Activated CD8-positive, alpha-beta T cell treated with anti-CD3 and anti-CD28 coated beads for 36 hours (primary cell): Measurements from ENCODE around the gene BARX1. TPM values are rescaled to one million over a fixed set of nuclear protein-coding genes. Genes with fewer than 3 reads are reported as not detected.
"Not testable (repeated sequence)": the region's sequence is repeated elsewhere in the genome, so short reads cannot be mapped to it uniquely, and the experiment has no call there.

Source experiments
- ATAC-seq: fragments of 200-7000 bp; cut with Tn5 transposase; one replicate; pipeline ENCODE4 v1.10.0; 2021; ENCODE audit warnings: mild to moderate bottlenecking, moderate library complexity
- CTCF ChIA-PET: fragments of 350-600 bp; sonication (Branson Sonifier 250); formaldehyde crosslinking; loops from one replicate; lab custom pipeline; 2021; ENCODE audit warnings: antibody characterized with exemption; lab: Charles Lee
- POLR2A ChIA-PET: fragments of 350-600 bp; sonication (Branson Sonifier 250); formaldehyde crosslinking; loops from one replicate; lab custom pipeline; 2021; ENCODE audit warnings: antibody characterized with exemption; lab: Charles Lee
- DNase-seq: peaks from one replicate; pipeline ENCODE4 v3.0.0-alpha.2; 2020
- H3K27ac Mint-ChIP-seq: one replicate; pipeline ENCODE4 v1.8.0; 2021; ENCODE audit warnings: mild to moderate bottlenecking, mixed read lengths
- H3K27me3 Mint-ChIP-seq: one replicate; pipeline ENCODE4 v1.8.0; 2021; ENCODE audit warnings: mixed read lengths
- H3K36me3 Mint-ChIP-seq: one replicate; pipeline ENCODE4 v1.8.0; 2021; ENCODE audit warnings: low read depth, mixed read lengths
- H3K4me1 Mint-ChIP-seq: one replicate; pipeline ENCODE4 v1.8.0; 2021; ENCODE audit warnings: low read depth, mixed read lengths
- H3K4me3 Mint-ChIP-seq: one replicate; pipeline ENCODE4 v1.8.0; 2021; ENCODE audit warnings: mild to moderate bottlenecking, moderate library complexity, mixed read lengths
- H3K9me3 Mint-ChIP-seq: one replicate; pipeline ENCODE4 v1.8.0; 2021; ENCODE audit warnings: mixed read lengths
- intact Hi-C: fragments of 100-400 bp; cut with micrococcal nuclease; formaldehyde crosslinking; loops from one replicate; pipeline ENCODE4 v1.10.0; 2022
- total RNA-seq, 2 experiments: library from RNA; stranded (reverse); gene quantifications; one replicate each; pipeline ENCODE4 v1.2.3, GENCODE V29; 2021
- TF ChIP-seq, protein P1 (sequence below): fragments of 200-600 bp; IDR thresholded peaks from one replicate; pipeline ENCODE4 v1.8.0; 2022; ENCODE audit warnings: antibody characterized with exemption, mild to moderate bottlenecking

BARX1 gene
- total RNA-seq, 2 experiments from 2014 or later = 6.6 to 7.6 TPM

DNA sequence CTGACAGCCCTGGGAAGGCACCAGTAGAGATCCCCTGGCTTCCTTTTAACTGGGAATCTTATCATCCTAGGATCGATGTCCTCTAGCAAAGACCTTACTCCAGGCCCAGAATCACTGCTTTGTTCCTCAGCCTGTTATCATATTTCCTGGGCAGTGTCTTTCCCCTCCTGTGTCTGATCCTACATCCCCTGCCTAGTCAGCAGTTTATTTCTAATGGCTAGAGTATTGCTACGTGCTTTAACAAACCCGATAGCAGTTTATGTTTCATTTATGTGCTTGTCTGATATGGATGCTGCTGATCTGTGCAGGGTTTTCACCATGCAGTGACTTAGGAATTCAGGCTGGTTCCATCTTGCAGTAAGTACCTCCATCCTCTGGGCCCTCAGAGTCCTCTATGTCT is 20.9 kb upstream of the BARX1 start:
- peaks cover 11% of the 10 kb centered on the region for H3K9me3 Mint-ChIP-seq
- H3K27me3 Mint-ChIP-seq = peaks cover 16% of the 10 kb centered on the region
- peaks cover 2% of the 10 kb centered on the region for H3K36me3 Mint-ChIP-seq
- TF ChIP-seq, protein P1, sequence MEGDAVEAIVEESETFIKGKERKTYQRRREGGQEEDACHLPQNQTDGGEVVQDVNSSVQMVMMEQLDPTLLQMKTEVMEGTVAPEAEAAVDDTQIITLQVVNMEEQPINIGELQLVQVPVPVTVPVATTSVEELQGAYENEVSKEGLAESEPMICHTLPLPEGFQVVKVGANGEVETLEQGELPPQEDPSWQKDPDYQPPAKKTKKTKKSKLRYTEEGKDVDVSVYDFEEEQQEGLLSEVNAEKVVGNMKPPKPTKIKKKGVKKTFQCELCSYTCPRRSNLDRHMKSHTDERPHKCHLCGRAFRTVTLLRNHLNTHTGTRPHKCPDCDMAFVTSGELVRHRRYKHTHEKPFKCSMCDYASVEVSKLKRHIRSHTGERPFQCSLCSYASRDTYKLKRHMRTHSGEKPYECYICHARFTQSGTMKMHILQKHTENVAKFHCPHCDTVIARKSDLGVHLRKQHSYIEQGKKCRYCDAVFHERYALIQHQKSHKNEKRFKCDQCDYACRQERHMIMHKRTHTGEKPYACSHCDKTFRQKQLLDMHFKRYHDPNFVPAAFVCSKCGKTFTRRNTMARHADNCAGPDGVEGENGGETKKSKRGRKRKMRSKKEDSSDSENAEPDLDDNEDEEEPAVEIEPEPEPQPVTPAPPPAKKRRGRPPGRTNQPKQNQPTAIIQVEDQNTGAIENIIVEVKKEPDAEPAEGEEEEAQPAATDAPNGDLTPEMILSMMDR = no peak
- no peak overlapping the region for H3K4me3 Mint-ChIP-seq
- DNase-seq (no peak), ATAC-seq (no peak)
- POLR2A ChIA-PET = no interaction called here
- CTCF ChIA-PET = interaction anchor here (0.9 to 1.3 kb wide), 2 partner anchors 14 to 26 kb away, joined by 3 to 4 read pairs; no protein-coding TSS in a partner anchor
- H3K27ac Mint-ChIP-seq = no peak overlapping the region
- H3K4me1 Mint-ChIP-seq = no peaks in the 10 kb centered on the region
- intact Hi-C loops = no loop called here

DNA sequence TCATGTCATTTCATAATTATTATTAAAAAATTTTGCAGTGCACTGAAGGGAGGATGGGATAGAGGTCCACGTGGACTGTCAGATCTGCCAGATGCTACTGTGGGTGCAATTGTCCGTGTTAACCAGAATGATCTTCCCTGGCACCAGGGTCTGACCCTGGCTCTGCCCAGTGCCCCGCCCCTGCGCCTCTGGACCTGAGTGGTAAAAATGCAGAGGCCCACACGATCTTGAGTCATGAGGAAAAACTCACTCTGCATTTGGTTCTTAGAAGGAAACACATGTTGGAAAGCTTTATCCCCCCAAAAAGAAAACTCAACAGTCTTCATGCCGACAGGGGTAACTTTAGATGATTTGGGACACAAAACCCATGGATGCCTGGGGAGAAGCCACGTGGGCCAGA is 20.1 kb upstream of the BARX1 start:
- peaks cover 11% of the 10 kb centered on the region for H3K9me3 Mint-ChIP-seq
- H3K27me3 Mint-ChIP-seq = peaks cover 16% of the 10 kb centered on the region
- H3K27ac Mint-ChIP-seq = no peak overlapping the region
- TF ChIP-seq, protein P1 = no peak
- intact Hi-C loops = no loop called here
- H3K36me3 Mint-ChIP-seq = peaks cover 2% of the 10 kb centered on the region
- POLR2A ChIA-PET = no interaction called here
- no peak overlapping the region for H3K4me3 Mint-ChIP-seq
- no peaks in the 10 kb centered on the region for H3K4me1 Mint-ChIP-seq
- CTCF ChIA-PET = interaction anchor here (1.3 kb wide), 1 partner anchor 27 kb away, joined by 4 read pairs; no protein-coding TSS in a partner anchor
- DNase-seq (no peak), ATAC-seq (no peak)

DNA sequence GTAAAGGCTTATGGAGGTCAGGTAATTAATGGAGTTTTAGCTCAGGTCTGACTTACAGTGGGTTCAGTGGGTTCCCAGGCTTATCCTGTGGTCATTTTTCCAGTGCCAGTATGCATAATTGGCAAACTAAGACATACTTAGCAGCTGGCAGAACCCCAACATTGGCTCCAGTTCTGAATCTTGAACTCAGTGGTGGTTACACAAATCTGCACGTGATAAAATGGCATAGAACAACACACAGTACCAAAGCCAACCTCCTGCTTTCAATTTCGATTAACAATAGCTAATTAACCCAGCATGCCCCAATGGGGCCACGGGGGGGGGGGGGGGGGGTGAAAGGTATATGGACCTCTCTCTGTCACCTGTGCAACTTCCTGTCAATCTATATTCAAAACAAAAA is 19.0 kb upstream of the BARX1 start:
- H3K4me1 Mint-ChIP-seq = no peaks in the 10 kb centered on the region
- ATAC-seq (no peak), DNase-seq (no peak)
- no peak overlapping the region for H3K4me3 Mint-ChIP-seq
- CTCF ChIA-PET = no interaction called here
- intact Hi-C loops = no loop called here
- POLR2A ChIA-PET = no interaction called here
- no peak overlapping the region for H3K27ac Mint-ChIP-seq
- peaks cover 11% of the 10 kb centered on the region for H3K9me3 Mint-ChIP-seq
- H3K27me3 Mint-ChIP-seq = peaks cover 14% of the 10 kb centered on the region
- H3K36me3 Mint-ChIP-seq = peaks cover 2% of the 10 kb centered on the region
- TF ChIP-seq, protein P1 = no peak

DNA sequence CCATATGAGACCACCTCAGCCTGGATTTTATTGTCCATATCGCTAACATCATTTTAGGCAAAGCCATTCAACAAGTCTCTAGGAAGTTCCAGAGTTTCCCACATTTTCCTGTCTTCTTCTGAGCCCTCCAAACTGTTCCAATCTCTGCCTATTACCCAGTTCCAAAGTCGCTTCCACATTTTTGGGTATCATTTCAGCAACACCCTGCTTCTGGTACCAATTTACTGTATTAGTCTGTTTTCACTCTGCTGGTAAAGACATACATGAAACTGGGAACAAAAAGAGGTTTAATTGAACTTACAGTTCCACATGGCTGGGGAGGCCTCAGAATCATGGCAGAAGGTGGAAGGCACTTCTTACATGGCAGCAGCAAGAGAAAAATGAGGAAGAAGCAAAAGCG is 17.5 kb upstream of the BARX1 start:
- H3K4me1 Mint-ChIP-seq, DNase-seq, POLR2A ChIA-PET, ATAC-seq, H3K36me3 Mint-ChIP-seq, H3K27ac Mint-ChIP-seq, intact Hi-C loops, H3K4me3 Mint-ChIP-seq: not testable (repeated sequence)
- peaks cover 14% of the 10 kb centered on the region for H3K27me3 Mint-ChIP-seq
- H3K9me3 Mint-ChIP-seq = peaks cover 11% of the 10 kb centered on the region
- CTCF ChIA-PET = interaction anchor here (1.0 kb wide), 1 partner anchor 9 kb away, joined by 3 read pairs; no protein-coding TSS in a partner anchor

DNA sequence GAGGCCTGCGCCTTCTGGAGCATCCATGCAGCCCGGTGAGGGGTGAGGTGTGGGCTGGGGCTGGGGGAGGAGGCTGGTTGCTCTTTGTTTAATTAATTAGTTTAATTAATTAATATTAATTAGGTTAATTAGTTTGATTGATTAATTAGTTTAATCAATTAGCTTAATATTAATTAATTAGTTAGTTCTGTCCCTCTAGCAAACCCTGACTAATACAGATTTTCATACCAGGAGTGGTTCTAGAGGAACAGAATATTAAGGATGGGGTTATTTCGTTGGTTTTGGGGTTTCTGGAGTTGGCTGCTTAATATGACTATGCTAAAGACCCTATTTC is 14.1 kb upstream of the BARX1 start:
- CTCF ChIA-PET = no interaction called here
- no peak for DNase-seq
- H3K4me1 Mint-ChIP-seq = no peaks in the 10 kb centered on the region
- TF ChIP-seq, protein P1 = no peak
- intact Hi-C loops = no loop called here
- H3K36me3 Mint-ChIP-seq = peaks cover 2% of the 10 kb centered on the region
- no peak for ATAC-seq
- H3K9me3 Mint-ChIP-seq = peaks cover 11% of the 10 kb centered on the region
- peaks cover 15% of the 10 kb centered on the region for H3K27me3 Mint-ChIP-seq
- POLR2A ChIA-PET = no interaction called here
- no peak overlapping the region for H3K4me3 Mint-ChIP-seq
- H3K27ac Mint-ChIP-seq = no peak overlapping the region
